SK-N-SH (cell line): Measurements from ENCODE around the gene SEMA3B. TPM values are rescaled to one million over a fixed set of nuclear protein-coding genes. Genes with fewer than 3 reads are reported as not detected.

Experiments used
- CTCF ChIA-PET: fragments of 300-600, 350-600 bp; formaldehyde crosslinking; extraction: SDS; loops from one replicate; lab custom pipeline; 2021; lab: Yijun Ruan, JAX
- POLR2A ChIA-PET: fragments of 350-600 bp; sonication (Branson Sonifier 250); formaldehyde crosslinking; extraction: SDS; loops from one replicate; lab custom pipeline; 2020; ENCODE audit warnings: antibody characterized with exemption, inconsistent platforms; lab: Yijun Ruan, JAX
- DNase-seq: peaks from one replicate; pipeline ENCODE4 v3.0.0; 2012
- H2AFZ ChIP-seq: fragments of 200-600 bp; sonication (generic); 2 replicates; pipeline ENCODE4 v1.8.1; 2016; ENCODE audit warnings: antibody characterized with exemption, mild to moderate bottlenecking, low read depth
- H3F3A ChIP-seq: fragments of 200-600 bp; sonication (generic); replicated peaks from 2 replicates; pipeline ENCODE3; 2016; ENCODE audit warnings: antibody characterized with exemption, mild to moderate bottlenecking; ENCODE audit not compliant: insufficient read depth
- H3K27ac ChIP-seq, 2 experiments: fragments of 200-500 bp in 1 of 2; fragments of 200-600 bp in 1 of 2; sonication (Bioruptor generic) in 1 of 2; sonication (generic), shearing (Covaris generic) in 1 of 2; 2 replicates each; pipeline versions ENCODE4 v1.5.1 to v1.6.1; 2014 to 2016; ENCODE audit warnings: low read depth in 2 of 2, inconsistent platforms in 1 of 2, low read length in 1 of 2, mild to moderate bottlenecking in 1 of 2, mixed read lengths in 1 of 2
- H3K27me3 ChIP-seq: fragments of 200-600 bp; sonication (generic), shearing (Covaris generic); 2 replicates; pipeline ENCODE4 v1.6.1; 2016; ENCODE audit warnings: mixed run types; ENCODE audit not compliant: insufficient read depth
- H3K36me3 ChIP-seq, 2 experiments: fragments of 200-500 bp in 1 of 2; fragments of 200-600 bp in 1 of 2; sonication (Bioruptor generic) in 1 of 2; sonication (generic) in 1 of 2; replicated peaks in 1 of 2; 2 replicates each; pipeline versions ENCODE3 to v1.5.1; 2014 to 2016; ENCODE audit warnings: low read length in 1 of 2, mild to moderate bottlenecking in 1 of 2; ENCODE audit not compliant: insufficient read depth in 2 of 2, control insufficient read depth in 1 of 2
- H3K4me1 ChIP-seq, 2 experiments: fragments of 200-500 bp in 1 of 2; fragments of 200-600 bp in 1 of 2; sonication (Bioruptor generic) in 1 of 2; sonication (generic), shearing (Covaris generic) in 1 of 2; 2 replicates each; pipeline versions ENCODE4 v1.5.1 to v1.6.1; 2014 to 2016; ENCODE audit warnings: low read depth in 1 of 2, low read length in 1 of 2, mixed run types in 1 of 2; ENCODE audit not compliant: insufficient read depth in 2 of 2, control insufficient read depth in 1 of 2
- H3K4me2 ChIP-seq: fragments of 200-600 bp; sonication (generic), shearing (Covaris generic); 2 replicates; pipeline ENCODE4 v1.6.1; 2017; ENCODE audit warnings: mixed run types
- H3K4me3 ChIP-seq, 2 experiments: fragments of 200-500 bp in 1 of 2; fragments of 200-600 bp in 1 of 2; sonication (Bioruptor generic) in 1 of 2; sonication (generic), shearing (Covaris generic) in 1 of 2; 2 replicates each; pipeline versions ENCODE4 v1.5.1 to v1.8.1; 2014 to 2016; ENCODE audit warnings: low read depth in 2 of 2, inconsistent platforms in 1 of 2, low read length in 1 of 2, mild to moderate bottlenecking in 1 of 2, mixed read lengths in 1 of 2, moderate library complexity in 1 of 2
- H3K79me2 ChIP-seq: fragments of 200-600 bp; sonication (generic); 2 replicates; pipeline ENCODE4 v1.8.1; 2017; ENCODE audit warnings: mild to moderate bottlenecking; ENCODE audit not compliant: insufficient read depth
- H3K9ac ChIP-seq: fragments of 200-600 bp; sonication (generic); 2 replicates; pipeline ENCODE4 v1.6.1; 2017; ENCODE audit warnings: mixed run types
- H3K9me2 ChIP-seq: fragments of 200-600 bp; sonication (generic); 2 replicates; pipeline ENCODE4 v1.6.1; 2017; ENCODE audit warnings: mixed run types
- H3K9me3 ChIP-seq: fragments of 200-600 bp; sonication (generic); 2 replicates; pipeline ENCODE4 v1.6.1; 2017; ENCODE audit warnings: mixed run types, mild to moderate bottlenecking, moderate library complexity
- H4K20me1 ChIP-seq: fragments of 200-600 bp; sonication (generic); 2 replicates; pipeline ENCODE4 v1.6.1; 2017; ENCODE audit warnings: mild to moderate bottlenecking, mixed run types; ENCODE audit not compliant: insufficient read depth
- CTCF ChIP-seq: fragments of 200-600 bp; sonication (generic); IDR thresholded peaks from 2 replicates; pipeline ENCODE4 v1.6.1; 2017; ENCODE audit warnings: antibody characterized with exemption, mild to moderate bottlenecking, moderate library complexity
- EP300 ChIP-seq, 2 experiments: IDR thresholded peaks; 2 replicates each; pipeline versions ENCODE4 v1.4.0 to v1.6.1; 2012; ENCODE audit warnings: borderline replicate concordance in 1 of 2, low read depth in 1 of 2, low read length in 1 of 2
- EZH2phosphoT487 ChIP-seq: fragments of 200-600 bp; sonication (generic); IDR thresholded peaks from 2 replicates; pipeline ENCODE4 v1.6.1; 2017; ENCODE audit warnings: low read depth, mixed run types, mild to moderate bottlenecking, antibody characterized with exemption, moderate library complexity, borderline replicate concordance
- FOXJ3 ChIP-seq: sonication (generic); formaldehyde crosslinking; IDR thresholded peaks from 2 replicates; pipeline ENCODE4 v1.5.1; 2020; ENCODE audit warnings: mild to moderate bottlenecking, missing genetic modification reagents
- FOXM1 ChIP-seq: IDR thresholded peaks from 2 replicates; pipeline ENCODE4 v1.4.0; 2012; ENCODE audit warnings: low read depth, mild to moderate bottlenecking
- GABPA ChIP-seq: IDR thresholded peaks from 2 replicates; pipeline ENCODE4 v1.4.0; 2012; ENCODE audit warnings: low read depth, mild to moderate bottlenecking
- GATA2 ChIP-seq: sonication (generic); formaldehyde crosslinking; IDR thresholded peaks from 2 replicates; pipeline ENCODE4 v1.5.0; 2020; ENCODE audit warnings: mild to moderate bottlenecking, missing genetic modification reagents
- RAD21 ChIP-seq: IDR thresholded peaks from 2 replicates; pipeline ENCODE4 v1.6.1; 2012; ENCODE audit warnings: mild to moderate bottlenecking, low read length
- RFX5 ChIP-seq: IDR thresholded peaks from 2 replicates; pipeline ENCODE4 v1.6.1; 2012; ENCODE audit warnings: mild to moderate bottlenecking, improper control_type of control experiment, low read length
- RXRA ChIP-seq: IDR thresholded peaks from 2 replicates; pipeline ENCODE4 v1.4.0; 2012; ENCODE audit warnings: low read depth, mild to moderate bottlenecking, borderline replicate concordance
- SIN3A ChIP-seq: IDR thresholded peaks from 2 replicates; pipeline ENCODE4 v1.6.1; 2012; ENCODE audit warnings: low read depth, mild to moderate bottlenecking, low read length, moderate library complexity, borderline replicate concordance
- SMC3 ChIP-seq: IDR thresholded peaks from 2 replicates; pipeline ENCODE4 v1.6.1; 2012; ENCODE audit warnings: low read depth, low read length, improper control_type of control experiment
- TAF1 ChIP-seq: IDR thresholded peaks from 2 replicates; pipeline ENCODE4 v1.6.1; 2012; ENCODE audit warnings: low read depth, mild to moderate bottlenecking, low read length, moderate library complexity, borderline replicate concordance
- TCF12 ChIP-seq: IDR thresholded peaks from 2 replicates; pipeline ENCODE4 v1.4.0; 2012
- WGBS: methylation state at CpG from one replicate; pipeline ENCODE4 v1.1.6; 2017; ENCODE audit warnings: low lambda C conversion rate; 5-methylcytosine and 5-hydroxymethylcytosine counted together
- polyA plus RNA-seq, 3 experiments: library from polyadenylated mRNA; depleted of rRNA; stranded (reverse); fragments of >200 nt; gene quantifications; 2 replicates each; pipeline ENCODE4 v1.2.3, GENCODE V29; 2012
- TF ChIP-seq, protein P1 (sequence below): fragments of 150-350 bp; IDR thresholded peaks from 2 replicates; pipeline ENCODE4 v1.6.1; 2017; ENCODE audit warnings: antibody characterized with exemption, low read length, low read depth, borderline replicate concordance

Gene SEMA3B
- polyA plus RNA-seq, 1 of the 3 experiments (the other 2 are of a cell fraction): 14.9 TPM

GRCh38 chr3:50286322-50287227, 17.6 kb downstream of the SEMA3B start:
- Histone ChIP-seq H3K27me3 (no peaks in the 10 kb centered on the region), H3F3A (peaks cover 3% of the 10 kb centered on the region), H3K9me3 (no peaks in the 10 kb centered on the region), H3K4me2 (no peak overlapping the region), H3K79me2 (peaks cover 14% of the 10 kb centered on the region), H3K27ac (no peak overlapping the region), H3K9ac (no peak overlapping the region), H4K20me1 (no peaks in the 10 kb centered on the region), H3K4me1 (peaks cover 0 to 6% of the 10 kb centered on the region in 2 experiments; a peak in 1 of 4 replicates), H3K36me3 (peaks cover 3 to 29% of the 10 kb centered on the region in 2 experiments), H3K9me2 (no peaks in the 10 kb centered on the region), H3K4me3 (no peak overlapping the region), H2AFZ (no peak overlapping the region)
- WGBS: 94% methylated on average over 18 of the region's 28 CpGs
- no peak for DNase-seq
- CTCF ChIA-PET: interaction anchor here (1.3 to 2.6 kb wide), 3 partner anchors 12 to 40 kb away, joined by 3 to 11 read pairs (median 4); no protein-coding TSS in a partner anchor
- TF ChIP-seq RFX5 (no peak), TAF1 (no peak), EZH2phosphoT487 (no peak), RXRA (no peak), FOXM1 (no peak), EP300 (IDR thresholded peaks at IDR 0.05; ENCODE audit: borderline replicate concordance in 1 of 2, low read depth in 1 of 2, low read length in 1 of 2) (no peak), FOXJ3 (CRISPR knock-in tag) (no peak), SIN3A (no peak), GABPA (no peak), RAD21 (no peak), GATA2 (CRISPR knock-in tag) (no peak), TCF12 (no peak), SMC3 (no peak), CTCF (no peak)
- TF ChIP-seq, protein P1, sequence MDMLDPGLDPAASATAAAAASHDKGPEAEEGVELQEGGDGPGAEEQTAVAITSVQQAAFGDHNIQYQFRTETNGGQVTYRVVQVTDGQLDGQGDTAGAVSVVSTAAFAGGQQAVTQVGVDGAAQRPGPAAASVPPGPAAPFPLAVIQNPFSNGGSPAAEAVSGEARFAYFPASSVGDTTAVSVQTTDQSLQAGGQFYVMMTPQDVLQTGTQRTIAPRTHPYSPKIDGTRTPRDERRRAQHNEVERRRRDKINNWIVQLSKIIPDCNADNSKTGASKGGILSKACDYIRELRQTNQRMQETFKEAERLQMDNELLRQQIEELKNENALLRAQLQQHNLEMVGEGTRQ: no peak
- POLR2A ChIA-PET: no interaction called here
